ENCODE data around the gene ASPSCR1. TPM values are rescaled to one million over a fixed set of nuclear protein-coding genes. Genes with fewer than 3 reads are reported as not detected.

The ASPSCR1 gene
- total RNA-seq, 4 donors from 2014 or later: 24.0 to 44.7 (median 32.0) TPM

GRCh38 chr17:81932333-81932983, 45.0 kb upstream of the ASPSCR1 start:
- Histone ChIP-seq H3K27me3 (peaks cover 0 to 3% (median 0%) of the 10 kb centered on the region in 3 donors), H3K4me3 (no peak overlapping the region), H3K36me3 (no peaks in the 10 kb centered on the region), H3K27ac (no peak overlapping the region), H3K9me3 (no peaks in the 10 kb centered on the region), H3K4me1 (peaks cover 12 to 13% of the 10 kb centered on the region in 2 donors)
- no peak for DNase-seq
- intact Hi-C loops (cut with DNase I; ENCODE audit: low total_unique reads) (no loop called here), in situ Hi-C loops (cut with MboI; ENCODE audit: low sequenced_read_pairs in 4 of 4) (no loop called here)
- ATAC-seq: no peak
- no peak for TF ChIP-seq POLR2A (IDR thresholded peaks at IDR 0.05)
- TF ChIP-seq CTCF (IDR thresholded peaks at IDR 0.05 in 4 of 5, conservative IDR thresholded peaks at IDR 0.05 in 1 of 5): no peak

- intact Hi-C loops (cut with DNase I; ENCODE audit: low total_unique reads) (no loop called here), in situ Hi-C loops (cut with MboI; ENCODE audit: low sequenced_read_pairs in 4 of 4) (no loop called here)
- no peak overlapping the region for H3K27ac ChIP-seq
- DNase-seq: no peak
- no peak for TF ChIP-seq CTCF (IDR thresholded peaks at IDR 0.05 in 4 of 5, conservative IDR thresholded peaks at IDR 0.05 in 1 of 5)
- H3K4me1 ChIP-seq: peaks cover 15 to 18% of the 10 kb centered on the region in 2 donors
- H3K36me3 ChIP-seq: no peaks in the 10 kb centered on the region
- peaks cover 0 to under 1% (median 0%) of the 10 kb centered on the region in 3 donors for H3K27me3 ChIP-seq
- H3K4me3 ChIP-seq: no peak overlapping the region
- H3K9me3 ChIP-seq: no peaks in the 10 kb centered on the region
- no peak for ATAC-seq
Measured at GRCh38 chr17:81933178-81933699, 44.2 kb upstream of the ASPSCR1 start.

- Histone ChIP-seq H3K4me1 (peaks cover 20 to 22% of the 10 kb centered on the region in 2 donors), H3K36me3 (no peaks in the 10 kb centered on the region), H3K27ac (no peak overlapping the region), H3K9me3 (no peaks in the 10 kb centered on the region), H3K27me3 (no peaks in the 10 kb centered on the region), H3K4me3 (no peak overlapping the region)
- DNase-seq (no peak), ATAC-seq (no peak)
- in situ Hi-C loops (cut with MboI; ENCODE audit: low sequenced_read_pairs in 4 of 4): no loop called here
- intact Hi-C loops (cut with DNase I; ENCODE audit: low total_unique reads): no loop called here
- TF ChIP-seq CTCF (IDR thresholded peaks at IDR 0.05 in 4 of 5, conservative IDR thresholded peaks at IDR 0.05 in 1 of 5) (no peak), POLR2A (IDR thresholded peaks at IDR 0.05) (no peak)
Measured at GRCh38 chr17:81934098-81934757, 43.2 kb upstream of the ASPSCR1 start.

GRCh38 chr17:81934850-81935708, 42.4 kb upstream of the ASPSCR1 start:
- ATAC-seq (no peak), DNase-seq (no peak)
- Histone ChIP-seq H3K27me3 (no peaks in the 10 kb centered on the region), H3K27ac (no peak overlapping the region), H3K9me3 (no peaks in the 10 kb centered on the region), H3K4me3 (no peak overlapping the region), H3K4me1 (peaks cover 28% of the 10 kb centered on the region in 2 donors), H3K36me3 (no peaks in the 10 kb centered on the region)
- intact Hi-C loops (cut with DNase I; ENCODE audit: low total_unique reads): loop anchor here (5.0 kb wide), 1 partner anchor 362 kb away; no protein-coding TSS in a partner anchor
- TF ChIP-seq CTCF (IDR thresholded peaks at IDR 0.05 in 4 of 5, conservative IDR thresholded peaks at IDR 0.05 in 1 of 5): no peak
- no peak for TF ChIP-seq POLR2A (IDR thresholded peaks at IDR 0.05)
- in situ Hi-C loops (cut with MboI; ENCODE audit: low sequenced_read_pairs in 4 of 4): no loop called here
